ENCODE results near the gene ANO3.

GRCh38 chr11:26359055-26359454, 27.1 kb downstream of the ANO3 start:
- TF ChIP-seq CTCF (IDR thresholded peaks at IDR 0.05), result no peak
- TF ChIP-seq POLR2A (IDR thresholded peaks at IDR 0.05), result no peak

Data from stomach (tissue), 4 donors.